HG02884 (cell line): ENCODE results near the gene MCM6.
"Not testable (repeated sequence)": the region's sequence is repeated elsewhere in the genome, so short reads cannot be mapped to it uniquely, and the experiment has no call there.

Experiments
- ATAC-seq: cut with Tn5 transposase; IDR thresholded peaks from one replicate; pipeline ENCODE4 v1.9.1; 2021; ENCODE audit warnings: mild to moderate bottlenecking, moderate library complexity; ENCODE audit not compliant: unreplicated experiment

The MCM6 gene

GRCh38 chr2:135876066-135876711 lies at the start of gene MCM6:
TSS of gene MCM6 (minus strand) at chr2:135876443. CDS start at chr2:135876365, 78 bp downstream.
- peak; percentile 88 for ATAC-seq

DNA sequence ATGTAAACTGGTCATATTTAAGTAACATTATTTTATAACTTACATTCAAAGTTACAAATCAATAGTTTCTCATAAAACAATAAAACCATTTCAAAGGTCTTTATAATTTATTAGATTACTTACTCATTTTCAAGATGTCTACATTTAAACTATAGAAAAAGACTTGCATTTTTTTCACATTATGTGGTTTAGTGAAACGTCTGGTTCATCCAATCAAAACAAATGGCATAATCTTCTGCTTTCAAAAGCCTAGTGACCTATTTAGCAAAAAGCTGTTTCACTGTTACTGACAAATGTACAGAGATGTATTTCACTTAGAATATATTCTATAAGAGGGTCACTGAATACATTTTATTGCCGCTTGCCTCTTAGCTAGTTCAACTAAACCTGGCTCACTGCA lies 49.3 kb upstream of the MCM6 start:
- no peak for ATAC-seq

- ATAC-seq, result no peak
Measured at GRCh38 chr2:135916207-135916606, 40.0 kb upstream of the MCM6 start.

- ATAC-seq, result no peak
Measured at GRCh38 chr2:135914485-135914884, 38.2 kb upstream of the MCM6 start.

DNA sequence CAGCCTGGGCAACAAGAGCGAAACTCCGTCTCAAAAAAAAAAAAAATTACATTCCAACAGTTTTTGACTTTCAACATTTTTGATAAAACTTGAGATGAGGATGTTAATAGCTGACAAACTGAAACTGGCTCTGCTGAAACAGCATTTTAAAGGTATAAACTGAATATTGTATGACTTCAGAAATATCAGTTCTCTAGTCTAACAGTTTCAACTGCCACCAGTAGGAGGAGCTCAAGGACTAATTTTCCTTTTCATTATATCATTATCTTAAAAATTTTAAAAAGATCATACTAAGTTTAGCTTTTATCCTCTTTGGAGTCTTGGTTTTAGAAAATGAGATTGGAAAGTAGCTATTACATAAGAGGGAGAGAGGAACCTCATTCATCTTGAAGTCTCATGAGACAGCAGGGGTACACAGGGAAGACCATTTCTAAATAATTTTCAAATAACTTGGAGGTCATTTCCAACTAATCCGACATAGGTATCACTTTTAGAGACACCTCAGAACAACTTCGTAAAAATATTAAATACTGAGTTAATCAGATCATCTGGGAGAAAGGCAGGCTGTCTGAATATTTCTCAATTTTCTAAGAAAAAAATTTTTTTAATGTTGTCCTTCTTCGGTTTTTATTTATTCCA lies 37.6 kb upstream of the MCM6 start:
- ATAC-seq, result no peak

GRCh38 chr2:135909976-135910375 lies 33.7 kb upstream of the MCM6 start:
- ATAC-seq, result no peak

DNA sequence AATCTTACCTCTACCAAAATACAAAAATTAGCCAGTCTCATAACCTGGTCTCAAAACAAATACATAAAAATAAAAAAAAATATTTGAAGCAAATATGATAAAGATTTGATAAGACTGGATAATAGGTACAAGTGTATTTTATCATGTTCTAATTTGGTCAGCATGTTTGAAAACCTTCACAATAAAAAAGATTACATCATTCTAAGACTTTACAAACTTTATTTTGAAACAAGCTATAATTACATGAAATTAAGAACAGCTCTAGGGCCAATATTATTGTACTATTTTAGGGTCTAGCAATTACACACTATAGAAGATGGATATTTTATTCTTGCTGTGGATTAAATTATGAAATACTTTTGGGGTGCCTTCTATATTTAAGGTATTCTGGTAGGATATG lies 29.4 kb upstream of the MCM6 start:
- no peak for ATAC-seq

GRCh38 chr2:135904341-135904989 lies 28.2 kb upstream of the MCM6 start:
- no peak for ATAC-seq

DNA sequence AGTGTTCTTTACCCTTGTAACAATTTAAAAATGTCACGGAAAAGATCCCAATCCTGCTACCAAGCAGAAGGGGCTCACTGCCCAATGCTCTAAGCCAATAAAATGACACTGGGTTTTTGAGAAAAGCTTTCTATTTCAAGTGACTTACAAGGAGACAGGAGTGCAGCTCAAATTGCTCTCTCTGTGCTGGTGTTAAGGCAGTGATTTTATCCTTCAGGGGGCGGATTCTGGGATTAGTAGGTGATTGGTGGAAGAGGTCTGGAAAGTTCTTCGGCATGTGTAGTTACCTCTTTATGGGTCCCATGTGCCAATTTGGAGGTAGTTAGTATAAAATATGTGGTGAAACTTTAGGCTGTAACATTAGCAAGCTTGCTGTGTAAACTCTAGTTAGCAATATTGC lies 27.4 kb upstream of the MCM6 start:
- ATAC-seq, result no peak

- no peak for ATAC-seq
Measured at GRCh38 chr2:135899567-135899966, 23.3 kb upstream of the MCM6 start.

DNA sequence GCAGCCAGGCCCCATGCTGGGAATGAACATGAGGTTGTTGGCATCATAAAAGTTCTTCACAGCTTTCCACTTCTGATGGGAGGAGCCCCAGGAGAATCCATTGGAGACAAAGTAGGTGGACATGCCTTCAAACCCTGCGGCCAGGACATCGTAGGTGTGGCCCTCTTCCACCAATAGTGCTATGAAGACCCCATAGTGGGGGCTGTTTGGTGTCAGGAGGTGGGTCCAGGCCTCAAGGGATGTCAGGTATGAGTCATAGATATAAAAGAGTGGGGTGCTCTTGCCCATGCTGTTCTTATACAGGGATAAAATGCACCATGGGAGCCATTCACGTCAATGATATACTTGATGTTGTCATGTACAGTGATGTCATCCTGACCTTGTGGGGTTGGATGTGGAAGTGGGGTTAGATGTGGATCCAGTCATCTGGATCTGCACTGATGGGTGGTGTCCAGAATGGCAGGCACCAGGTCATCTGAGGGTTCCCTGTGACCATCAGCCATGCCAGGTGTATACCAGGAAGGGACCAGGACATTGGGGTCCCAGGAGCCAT lies 22.1 kb upstream of the MCM6 start:
- ATAC-seq, result no peak

- ATAC-seq, result no peak
Measured at GRCh38 chr2:135894930-135895329, 18.7 kb upstream of the MCM6 start.

DNA sequence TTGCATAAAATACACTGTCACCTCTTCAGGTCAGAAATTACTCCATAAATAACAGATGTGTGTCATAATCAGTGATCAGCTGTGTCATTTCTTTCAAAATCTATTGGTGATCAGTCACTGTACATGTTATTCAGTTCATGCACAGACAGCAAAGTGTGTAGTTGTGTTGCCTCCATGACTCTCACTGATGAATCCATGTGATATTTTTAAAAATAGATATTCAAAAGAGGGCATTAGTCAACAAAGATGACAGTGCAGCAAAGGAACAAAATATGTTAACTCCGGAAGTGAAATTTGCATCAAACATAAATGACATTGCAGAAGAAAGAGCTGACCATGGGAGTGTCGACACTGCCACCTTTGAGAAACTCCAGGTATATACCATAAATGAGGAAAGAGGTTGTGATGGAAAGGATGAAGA lies 17.1 kb upstream of the MCM6 start:
- no peak for ATAC-seq

DNA sequence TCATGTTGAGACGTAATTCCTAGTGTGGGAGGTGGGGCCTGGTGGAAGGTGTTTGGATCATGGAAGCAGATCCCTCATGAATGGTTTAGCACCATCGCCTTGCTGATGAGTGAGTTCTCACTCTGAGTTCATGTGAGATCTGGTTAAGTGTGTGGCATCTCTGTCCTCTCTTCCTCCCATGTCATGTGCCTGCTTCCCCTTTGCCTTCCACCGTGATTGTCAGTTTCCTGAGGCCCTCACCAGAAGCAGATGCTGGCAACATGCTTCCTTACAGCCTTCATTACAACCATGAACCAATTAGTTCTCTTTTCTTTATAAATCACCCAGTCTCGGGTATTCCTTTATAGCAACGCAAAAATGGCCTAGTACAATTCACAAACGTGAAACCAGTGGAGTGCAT lies 14.6 kb upstream of the MCM6 start:
- ATAC-seq, result no peak

GRCh38 chr2:135890149-135890548 lies 13.9 kb upstream of the MCM6 start:
- no peak for ATAC-seq

DNA sequence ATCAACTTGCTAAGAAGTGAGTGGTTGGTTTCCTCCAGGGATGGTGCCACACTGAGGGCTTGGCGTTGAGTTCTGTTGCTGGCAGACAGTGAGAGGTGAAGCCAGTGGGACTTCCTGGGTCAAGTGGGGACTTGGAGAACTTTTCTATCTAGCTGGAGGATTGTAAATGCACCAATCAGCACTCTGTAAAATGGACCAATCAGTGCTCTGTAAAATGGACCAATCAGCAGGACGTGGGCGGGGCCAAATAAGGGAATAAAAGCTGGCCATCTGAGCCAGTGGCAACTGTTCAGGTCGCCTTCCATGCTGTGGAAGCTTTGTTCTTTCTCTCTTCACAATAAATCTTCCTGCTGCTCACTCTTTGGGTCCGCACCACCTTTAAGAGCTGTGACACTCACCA lies 12.3 kb upstream of the MCM6 start:
- ATAC-seq, result not testable (repeated sequence)

GRCh38 chr2:135885709-135886108 lies 9.5 kb upstream of the MCM6 start:
- peak; percentile 57 for ATAC-seq

- ATAC-seq, result no peak
Measured at GRCh38 chr2:135882415-135882814, 6.2 kb upstream of the MCM6 start.

DNA sequence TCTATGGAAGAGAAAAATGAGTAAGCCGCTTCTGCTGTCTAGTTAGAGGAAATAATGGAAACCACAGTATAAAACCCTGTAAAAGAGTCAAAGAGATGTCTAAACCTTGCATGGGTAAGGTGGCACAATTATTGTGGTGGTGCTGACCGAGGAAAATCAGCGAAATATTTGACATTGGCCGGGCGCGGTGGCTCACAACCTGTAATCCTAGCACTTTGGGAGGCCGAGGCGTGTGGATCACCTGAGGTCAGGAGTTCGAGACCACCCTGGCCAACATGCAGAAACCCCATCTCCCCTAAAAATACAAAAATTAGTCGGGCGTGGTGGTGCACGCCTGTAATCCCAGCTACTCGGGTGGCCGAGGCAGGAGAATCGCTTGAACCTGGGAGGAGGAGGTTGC lies 527 bp upstream of the MCM6 start:
- peak; percentile 1 for ATAC-seq

DNA sequence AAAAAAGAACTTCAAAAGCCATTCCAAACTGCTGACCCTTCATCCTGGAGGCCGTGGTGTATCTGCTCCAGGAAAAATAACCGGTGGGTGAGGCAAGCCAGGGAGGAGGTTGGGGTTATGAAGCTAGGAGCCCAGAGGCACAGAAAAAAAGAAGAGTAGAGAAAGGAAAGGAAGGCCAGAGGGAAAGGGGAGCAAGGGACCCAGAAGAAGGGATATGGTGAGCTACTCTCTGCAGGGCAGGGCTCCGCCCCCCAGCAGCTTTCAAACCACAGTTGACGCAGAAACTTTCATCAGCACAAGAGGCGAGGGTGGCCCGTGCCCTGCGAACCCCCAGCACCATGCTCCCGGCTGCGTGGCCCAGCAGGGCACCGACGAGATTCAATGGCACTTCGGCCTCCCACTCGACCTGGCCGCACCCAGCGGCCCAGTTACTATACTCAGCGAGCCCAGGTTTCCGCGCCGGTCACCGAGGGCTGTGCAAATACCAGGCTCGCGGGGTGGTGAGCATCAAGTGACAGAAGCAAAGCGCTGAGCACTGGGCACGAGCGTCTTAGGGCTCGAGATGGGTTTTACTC lies 665 bp downstream of the MCM6 start:
- peak; percentile 55 for ATAC-seq

GRCh38 chr2:135874777-135875365 lies 1.4 kb downstream of the MCM6 start:
- ATAC-seq, result no peak
